ENCODE data around the gene ATP6V1G2.
"Not testable (repeated sequence)": the region's sequence is repeated elsewhere in the genome, so short reads cannot be mapped to it uniquely, and the experiment has no call there.

Gene ATP6V1G2

DNA sequence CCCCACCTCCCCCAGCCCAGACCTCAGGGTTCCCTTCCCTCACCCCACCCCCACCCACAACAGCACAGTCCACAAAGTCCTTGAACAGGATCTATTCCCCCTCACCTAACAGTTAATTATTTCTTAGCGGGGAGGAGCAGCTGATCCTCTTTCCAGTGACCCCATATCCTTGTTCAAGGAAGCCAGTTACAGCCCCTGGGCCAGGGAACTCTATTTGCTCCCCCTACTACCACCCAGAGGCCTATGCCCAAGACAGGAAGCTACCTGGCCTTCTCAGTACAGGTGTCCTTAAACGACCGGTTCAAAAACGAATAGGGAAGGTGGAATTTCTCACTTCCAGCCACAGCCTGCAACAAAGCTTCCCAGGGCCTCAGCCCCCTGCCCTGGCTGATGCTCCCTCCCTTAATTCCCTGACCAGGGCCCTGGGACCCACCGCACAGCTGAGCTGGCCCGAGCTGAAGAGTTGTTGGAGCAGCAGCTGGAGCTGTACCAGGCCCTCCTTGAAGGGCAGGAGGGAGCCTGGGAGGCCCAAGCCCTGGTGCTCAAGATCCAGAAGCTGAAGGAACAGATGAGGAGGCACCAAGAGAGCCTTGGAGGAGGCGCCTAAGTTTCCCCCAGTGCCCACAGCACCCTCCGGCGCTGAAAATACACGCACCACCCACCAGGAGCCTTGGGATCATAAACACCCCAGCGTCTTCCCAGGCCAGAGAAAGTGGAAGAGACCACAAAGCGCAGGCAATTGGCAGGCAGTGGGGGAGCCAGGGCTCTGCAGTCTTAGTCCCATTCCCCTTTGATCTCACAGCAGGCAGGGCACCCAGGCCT, 16.9 kb downstream of the ATP6V1G2 start:
- no peak for DNase-seq (ENCODE audit: low spot score)

DNA sequence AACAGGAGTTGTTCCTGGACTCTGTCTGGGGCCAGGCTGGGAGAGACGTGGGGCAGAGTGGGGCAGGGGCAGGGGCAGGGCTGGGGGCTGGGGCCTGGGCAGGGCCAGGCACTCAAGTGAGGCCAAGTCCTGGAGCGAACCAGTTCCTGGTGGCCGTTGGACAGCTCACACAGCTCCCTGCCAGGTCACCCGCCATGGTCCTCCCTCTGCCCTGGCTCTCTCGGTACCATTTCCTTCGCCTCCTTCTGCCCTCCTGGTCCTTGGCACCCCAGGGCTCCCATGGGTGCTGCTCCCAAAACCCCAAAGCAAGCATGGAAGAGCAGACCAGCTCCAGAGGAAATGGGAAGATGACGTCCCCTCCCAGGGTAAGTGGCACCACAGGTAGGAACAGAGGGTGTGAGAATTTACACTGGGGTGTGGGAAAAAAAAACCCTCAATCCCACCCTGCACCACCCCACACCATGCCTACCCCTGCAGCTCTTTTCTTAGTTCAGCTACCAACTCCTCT, 17.5 kb downstream of the ATP6V1G2 start, which contains the start of gene MCCD1:
TSS of gene MCCD1 (plus strand) at position 142 of the 508 bp plus-strand sequence. CDS start at position 195, 53 bp downstream.
- DNase-seq (ENCODE audit: low spot score) = no peak

DNA sequence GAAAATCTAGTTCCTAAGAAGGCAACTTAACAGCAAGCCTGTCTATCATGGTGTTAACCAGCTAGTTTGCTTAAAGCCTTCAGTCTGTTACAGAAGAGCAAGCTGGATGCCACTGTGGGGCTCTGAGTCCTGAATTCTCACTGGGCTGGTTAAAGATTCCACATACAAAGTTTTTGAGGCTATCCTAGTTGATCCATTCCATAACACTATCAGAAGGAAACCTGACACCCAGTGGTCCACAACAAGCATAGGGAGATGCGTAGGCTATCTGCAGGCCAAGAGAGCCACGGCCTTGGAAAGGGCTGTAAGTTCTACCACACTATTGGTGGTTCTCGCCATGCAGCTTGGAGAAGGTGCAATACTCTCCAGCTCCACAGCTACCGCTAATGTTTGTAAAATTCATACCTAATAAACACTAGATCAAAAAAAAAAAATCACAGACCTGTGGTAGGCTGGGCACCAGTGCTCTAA, 18.1 kb downstream of the ATP6V1G2 start:
- DNase-seq (ENCODE audit: low spot score) = no peak

DNA sequence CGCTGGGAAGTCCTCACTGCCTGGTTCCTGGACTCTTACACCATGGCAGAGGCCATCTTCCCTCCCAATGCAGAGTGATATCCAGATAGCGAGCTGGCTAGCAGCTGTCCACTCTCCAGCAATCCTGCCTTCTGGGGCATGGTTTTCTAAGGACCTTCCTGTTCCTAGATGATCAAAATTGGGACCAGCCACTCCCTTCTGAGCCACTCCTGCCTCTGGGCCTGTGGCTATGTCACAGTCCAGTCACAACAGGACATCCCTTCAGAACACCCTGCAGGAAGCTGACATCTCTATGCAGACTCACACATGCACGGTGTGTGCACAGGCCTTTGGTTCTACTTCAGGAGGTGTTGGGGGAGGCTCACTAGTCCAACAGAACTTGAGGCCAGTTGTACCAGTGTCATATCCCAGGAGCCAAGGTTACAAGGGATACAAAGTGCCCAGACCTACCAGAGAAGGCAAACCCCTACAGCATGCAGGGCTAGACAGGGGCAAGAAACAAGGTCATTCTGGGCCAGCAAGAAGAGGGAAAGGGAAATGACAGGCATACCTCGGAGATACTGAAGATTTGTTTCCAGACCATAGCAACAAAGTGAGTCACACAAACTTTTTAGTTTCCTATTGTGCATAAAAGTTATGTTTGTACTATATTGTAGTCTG, 20.3 kb downstream of the ATP6V1G2 start:
- no peak for DNase-seq (ENCODE audit: low spot score)

DNA sequence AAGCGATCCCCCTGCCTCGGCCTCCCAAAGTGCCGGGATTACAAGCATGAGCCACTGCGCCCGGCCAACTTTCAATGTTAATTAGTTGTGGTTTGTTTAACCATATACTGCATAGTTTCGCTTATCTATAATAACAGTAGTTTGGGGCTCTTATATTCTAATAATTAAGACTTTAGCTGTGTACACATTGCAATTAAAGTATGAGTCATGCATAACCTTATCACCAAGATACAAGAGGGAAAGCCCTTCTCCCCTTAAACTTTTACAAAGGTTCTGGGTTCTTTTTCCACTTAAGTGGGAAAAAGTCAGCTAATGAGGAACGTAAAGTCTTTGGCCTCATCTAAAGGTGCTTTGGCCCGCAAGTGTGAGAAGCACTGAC, 20.9 kb downstream of the ATP6V1G2 start:
- no peak for DNase-seq (ENCODE audit: low spot score)

GRCh38 chr6:31521835-31522234, 24.6 kb downstream of the ATP6V1G2 start:
- no peak for DNase-seq (ENCODE audit: low spot score)

- no peak for DNase-seq (ENCODE audit: low spot score)
Observed at GRCh38 chr6:31513456-31514165, 32.8 kb downstream of the ATP6V1G2 start.

GRCh38 chr6:31510007-31510406, 36.4 kb downstream of the ATP6V1G2 start:
- DNase-seq (ENCODE audit: low spot score) = no peak

GRCh38 chr6:31509036-31509435, 37.4 kb downstream of the ATP6V1G2 start:
- DNase-seq (ENCODE audit: low spot score) = not testable (repeated sequence)

GRCh38 chr6:31502586-31502985, 43.8 kb downstream of the ATP6V1G2 start:
- DNase-seq (ENCODE audit: low spot score) = no peak

GRCh38 chr6:31499648-31500047, 46.8 kb downstream of the ATP6V1G2 start:
- DNase-seq (ENCODE audit: low spot score) = not testable (repeated sequence)

- no peak for DNase-seq (ENCODE audit: low spot score)
Observed at GRCh38 chr6:31498748-31499147, 47.7 kb downstream of the ATP6V1G2 start.

DNA sequence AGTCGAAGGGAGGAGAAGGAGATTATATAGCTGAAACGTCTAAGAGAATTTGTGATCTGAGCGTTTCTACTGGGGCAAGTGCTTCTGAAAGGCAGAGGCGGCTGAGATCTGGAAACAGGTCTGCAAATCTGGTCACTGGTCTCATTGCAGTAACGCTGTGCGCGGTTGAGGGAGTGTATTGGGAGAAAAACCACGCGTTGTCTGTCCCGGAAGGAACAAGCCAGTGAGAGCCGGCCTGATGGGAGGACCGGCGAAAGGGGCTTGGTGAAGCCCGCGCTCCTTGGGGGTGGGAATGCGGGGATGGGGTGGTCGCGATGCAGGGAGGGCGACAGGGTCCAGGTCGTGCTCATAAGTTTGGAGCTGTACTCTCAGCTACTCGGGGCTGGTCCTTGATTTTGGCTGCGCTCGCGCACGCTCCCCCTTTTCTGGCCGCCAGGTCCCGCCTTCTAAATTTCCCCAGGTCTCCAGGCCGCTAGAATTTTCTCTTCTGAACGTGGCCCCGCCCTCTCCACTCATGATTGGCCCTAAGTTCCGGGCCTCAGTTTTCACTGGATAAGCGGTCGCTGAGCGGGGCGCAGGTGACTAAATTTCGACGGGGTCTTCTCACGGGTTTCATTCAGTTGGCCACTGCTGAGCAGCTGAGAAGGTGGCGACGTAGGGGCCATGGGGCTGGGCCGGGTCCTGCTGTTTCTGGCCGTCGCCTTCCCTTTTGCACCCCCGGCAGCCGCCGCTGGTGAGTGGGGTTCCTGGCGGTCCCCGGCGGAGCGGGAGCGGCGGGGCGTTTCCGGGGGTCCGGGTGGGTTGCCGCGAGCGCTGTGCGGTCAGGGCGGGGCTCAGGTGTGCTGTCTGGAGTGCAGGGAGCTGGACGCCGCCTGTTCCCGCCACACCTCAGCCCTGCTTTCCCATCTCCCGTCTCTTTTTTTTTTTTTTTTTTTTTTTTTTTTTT, 48.6 kb downstream of the ATP6V1G2 start, which contains the start of gene MICB:
TSS of gene MICB (plus strand) at position 615 of the 946 bp plus-strand sequence. CDS start at position 664, 49 bp downstream.
- DNase-seq (ENCODE audit: low spot score) = peak; percentile 90

DNA sequence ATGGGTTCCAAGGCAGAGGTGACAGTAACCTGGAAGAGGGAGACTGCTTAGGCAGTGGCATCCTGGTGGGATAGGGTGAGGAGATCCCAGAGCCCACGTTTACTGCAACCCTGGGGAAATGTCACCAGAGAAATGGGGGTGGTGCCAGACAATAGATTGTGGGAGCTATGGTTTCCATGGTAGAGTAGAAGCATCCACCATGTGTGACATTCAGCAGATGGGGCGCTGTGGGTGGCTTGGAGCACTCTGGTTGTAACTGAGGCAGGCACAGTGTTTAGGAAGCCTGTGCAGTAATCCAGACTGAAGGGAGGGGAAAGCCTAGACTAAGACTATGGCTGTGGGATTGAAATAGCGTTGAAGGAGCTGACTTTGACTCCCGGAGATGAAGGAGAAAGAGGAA, 49.6 kb downstream of the ATP6V1G2 start:
- DNase-seq (ENCODE audit: low spot score) = not testable (repeated sequence)

DNA sequence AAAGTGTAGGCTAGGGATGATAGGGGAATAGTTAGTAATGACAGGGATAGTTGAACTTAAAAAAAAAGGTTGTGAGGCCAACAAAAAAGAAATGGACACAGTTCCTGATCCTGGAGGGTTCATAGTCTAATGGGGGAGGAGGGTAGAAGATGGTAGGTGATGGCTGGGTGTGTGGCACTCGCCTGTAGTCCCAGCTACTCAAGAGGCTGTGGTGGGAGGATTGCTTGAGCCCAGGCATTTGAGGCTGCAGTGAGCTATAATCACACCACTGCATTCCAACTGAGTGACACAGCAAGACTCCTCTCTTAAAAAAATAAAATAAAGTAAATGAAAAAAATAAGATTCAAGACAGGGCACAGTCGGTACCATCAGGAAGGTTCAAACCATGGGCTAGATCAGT, 50.8 kb downstream of the ATP6V1G2 start:
- no peak for DNase-seq (ENCODE audit: low spot score)

All from activated CD4-positive, alpha-beta T cell treated with anti-CD3 and anti-CD28 coated beads, Interleukin-2, Interleukin-4, amounts not matched to agents 100 ng/mL and 50 ng/mL, durations not matched to agents 16 hours and 8 hours (primary cell).